H1 (cell line): ENCODE data around the gene R3HDM1. TPM values are rescaled to one million over a fixed set of nuclear protein-coding genes. Genes with fewer than 3 reads are reported as not detected.
A peak's percentile ranks its signal among the peaks of the same experiment; 100 is the strongest.

ENCODE experiments used
- CBX8 ChIP-seq: fragments of 300-800, 300-1000 bp; sonication (generic); IDR thresholded peaks from 2 replicates; pipeline ENCODE4 v1.7.1; 2016; ENCODE audit warnings: low read depth, low read length, borderline replicate concordance
- HDAC6 ChIP-seq: IDR thresholded peaks from one replicate; pipeline ENCODE4 v1.7.1; 2012; ENCODE audit warnings: low read depth, mild to moderate bottlenecking, inconsistent platforms, low read length, moderate library complexity
- KDM5A ChIP-seq: fragments of 200-600 bp; IDR thresholded peaks from 2 replicates; pipeline ENCODE4 v1.7.1; 2012; ENCODE audit warnings: mild to moderate bottlenecking, low read length, inconsistent platforms, mixed read lengths
- RFX5 ChIP-seq: IDR thresholded peaks from 2 replicates; pipeline ENCODE4 v1.6.1; 2011; ENCODE audit warnings: low read depth, low read length, improper control_type of control experiment, borderline replicate concordance
- RNF2 ChIP-seq: fragments of 200-900, 300-1000 bp; sonication (generic); IDR thresholded peaks from 2 replicates; pipeline ENCODE4 v1.7.1; 2016; ENCODE audit warnings: borderline replicate concordance, low read depth, mild to moderate bottlenecking, antibody characterized with exemption, low read length; ENCODE audit not compliant: poor library complexity, severe bottlenecking; ENCODE audit errors: missing control alignments
- SIN3A ChIP-seq, 2 experiments: IDR thresholded peaks in 1 of 2; conservative IDR thresholded peaks in 1 of 2; 2 replicates each; pipeline ENCODE4 v1.6.1; 2011 to 2012; ENCODE audit warnings: low read length in 2 of 2, improper control_type of control experiment in 1 of 2, low read depth in 1 of 2, mild to moderate bottlenecking in 1 of 2
- SIRT6 ChIP-seq: IDR thresholded peaks from one replicate; pipeline ENCODE4 v1.7.1; 2012; ENCODE audit warnings: low read length, inconsistent platforms
- SIX5 ChIP-seq: IDR thresholded peaks from 2 replicates; pipeline ENCODE4 v1.6.1; 2011; ENCODE audit warnings: mild to moderate bottlenecking, low read depth, low read length
- SP1 ChIP-seq: IDR thresholded peaks from 2 replicates; pipeline ENCODE4 v1.6.1; 2011; ENCODE audit warnings: low read depth, low read length
- TCF12 ChIP-seq: IDR thresholded peaks from 2 replicates; pipeline ENCODE4 v1.6.1; 2011; ENCODE audit warnings: low read depth, mild to moderate bottlenecking, low read length
- polyA plus RNA-seq, 7 experiments: library from polyadenylated mRNA; depleted of rRNA in 3 of 7; stranded (reverse) in 5 of 7; unstranded in 2 of 7; fragments of >200 nt in 5 of 7; fragments of 200-250 nt in 2 of 7; gene quantifications; 1 replicate in 5 of 7; 2 replicates in 1 of 7; 4 replicates in 1 of 7; pipeline versions ENCODE4 v1.2.1 to v1.2.3, GENCODE V29; 2011 to 2013; ENCODE audit warnings: missing spikeins in 2 of 7, mixed read lengths in 2 of 7
- total RNA-seq: library from RNA; stranded (reverse); fragmentation: NEBNext Ultra II Directional; extraction: Animal tissue kit (Norgen Biotek cat#: 25700); gene quantifications from 2 replicates; pipeline ENCODE4 v1.2.1, GENCODE V29; 2021

The R3HDM1 gene
- total and polyA plus RNA-seq, 2 of the 8 experiments (the other 6 are each of a cell fraction or from before 2014, with no cell fraction given): 77.7 to 120 TPM

- TF ChIP-seq SIX5 (peak; percentile 84), SIRT6 (no peak), RFX5 (no peak), TCF12 (peak; percentile 56; the same call in 1 of the 2 replicates), CBX8 (no peak), KDM5A (0 out of 2 replicates have a peak, but pooled peaks have one; percentile 5), RNF2 (no peak), SP1 (no peak), HDAC6 (no peak), SIN3A (conservative IDR thresholded peaks at IDR 0.05 in 1 of 2, IDR thresholded peaks at IDR 0.05 in 1 of 2; ENCODE audit: low read depth in 1 of 2, low read length in 2 of 2) (peak; percentile 7 to 47; a peak in 1 of 4 replicates)
Measured at GRCh38 chr2:135530313-135531230, 712 bp upstream of the R3HDM1 start, which contains the start of gene ZRANB3 (continued).
